Measurements from ENCODE around the gene GPC5. TPM values are rescaled to one million over a fixed set of nuclear protein-coding genes. Genes with fewer than 3 reads are reported as not detected.

The GPC5 gene
- total and polyA plus RNA-seq, 9 of the 15 experiments (the other 6 are each of a cell fraction or from before 2014, with no cell fraction given): 0.18 to 0.27 TPM; not detected in 7

GRCh38 chr13:91748416-91749089, 350.1 kb downstream of the GPC5 start (continued):
- TF ChIP-seq, protein P1, sequence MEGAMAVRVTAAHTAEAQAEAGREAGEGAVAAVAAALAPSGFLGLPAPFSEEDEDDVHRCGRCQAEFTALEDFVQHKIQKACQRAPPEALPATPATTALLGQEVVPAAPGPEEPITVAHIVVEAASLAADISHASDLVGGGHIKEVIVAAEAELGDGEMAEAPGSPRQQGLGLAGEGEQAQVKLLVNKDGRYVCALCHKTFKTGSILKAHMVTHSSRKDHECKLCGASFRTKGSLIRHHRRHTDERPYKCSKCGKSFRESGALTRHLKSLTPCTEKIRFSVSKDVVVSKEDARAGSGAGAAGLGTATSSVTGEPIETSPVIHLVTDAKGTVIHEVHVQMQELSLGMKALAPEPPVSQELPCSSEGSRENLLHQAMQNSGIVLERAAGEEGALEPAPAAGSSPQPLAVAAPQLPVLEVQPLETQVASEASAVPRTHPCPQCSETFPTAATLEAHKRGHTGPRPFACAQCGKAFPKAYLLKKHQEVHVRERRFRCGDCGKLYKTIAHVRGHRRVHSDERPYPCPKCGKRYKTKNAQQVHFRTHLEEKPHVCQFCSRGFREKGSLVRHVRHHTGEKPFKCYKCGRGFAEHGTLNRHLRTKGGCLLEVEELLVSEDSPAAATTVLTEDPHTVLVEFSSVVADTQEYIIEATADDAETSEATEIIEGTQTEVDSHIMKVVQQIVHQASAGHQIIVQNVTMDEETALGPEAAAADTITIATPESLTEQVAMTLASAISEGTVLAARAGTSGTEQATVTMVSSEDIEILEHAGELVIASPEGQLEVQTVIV (CRISPR knock-in tag; IDR thresholded peaks at IDR 0.05; ENCODE audit: borderline replicate concordance): 0 out of 2 replicates have a peak, but pooled peaks have one; percentile 56
- TF ChIP-seq ZBTB7A (IDR thresholded peaks at IDR 0.05; ENCODE audit: borderline replicate concordance, control insufficient read depth, low read depth, low read length): no peak
- peak in 1 of 2 experiments; percentile 95; a peak in 1 of 4 replicates for TF ChIP-seq MCM7 (IDR thresholded peaks at IDR 0.05)
- no peak for TF ChIP-seq FOXM1 (IDR thresholded peaks at IDR 0.05; ENCODE audit: low read depth)
- TF ChIP-seq FOXM1 (CRISPR knock-in tag; IDR thresholded peaks at IDR 0.05; ENCODE audit: low read depth): no peak
- no peak for TF ChIP-seq HCFC1 (IDR thresholded peaks at IDR 0.05; ENCODE audit: low read depth, low read length)

DNA sequence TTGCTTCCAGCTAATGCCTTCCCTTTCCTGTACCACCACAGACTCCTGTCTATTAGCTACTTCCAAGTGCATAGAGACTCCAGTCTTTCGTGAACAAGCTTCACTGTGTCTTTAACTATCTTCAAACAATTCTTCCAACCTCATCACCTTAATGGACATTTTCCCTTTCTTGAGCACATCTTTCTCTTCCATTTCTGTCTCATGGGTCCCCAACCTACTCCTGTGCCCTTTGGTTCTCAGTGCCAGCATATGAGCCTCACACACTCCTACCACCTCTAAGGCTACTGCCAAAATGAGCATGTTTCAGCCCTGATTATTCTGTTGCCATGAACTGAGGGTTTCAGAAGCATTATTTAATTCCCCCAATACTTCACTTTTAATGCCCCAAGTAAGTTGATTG, 360.3 kb downstream of the GPC5 start:
- CTCF ChIA-PET (ENCODE audit: low intra/inter-chr PET ratio): no interaction called here
- H3K4me3 ChIP-seq: no peak overlapping the region
- H3K9me3 ChIP-seq (replicated peaks; ENCODE audit: control insufficient read depth, insufficient read depth, low read depth, low read length): no peaks in the 10 kb centered on the region
- no peak overlapping the region for H2AFZ ChIP-seq (ENCODE audit: low read depth, low read length)
- DNase-seq (ENCODE audit: extremely low read depth in 1 of 4, low spot score in 3 of 4) (no peak), ATAC-seq (no peak), FAIRE-seq (no peak)
- H3K4me1 ChIP-seq (replicated peaks in 1 of 2; ENCODE audit: control insufficient read depth in 2 of 2, insufficient read depth in 2 of 2, low read length in 2 of 2): no peaks in the 10 kb centered on the region
- no peaks in the 10 kb centered on the region for H3K79me2 ChIP-seq (ENCODE audit: control insufficient read depth, insufficient read depth, low read length)
- H3K9me1 ChIP-seq (ENCODE audit: control insufficient read depth, insufficient read depth, low read length): no peaks in the 10 kb centered on the region
- intact Hi-C loops (cut with micrococcal nuclease): no loop called here
- BruUV-seq (replicated peaks): no TSS peak
- H3K36me3 ChIP-seq (ENCODE audit: control insufficient read depth, insufficient read depth, low read length): no peaks in the 10 kb centered on the region
- WGBS (ENCODE audit: insufficient coverage, low coverage, missing lambda C conversion rate): 2% methylated on average over 1 of the region's 1 CpG
- no peak overlapping the region for H3K27ac ChIP-seq (ENCODE audit: extremely low read depth, low read depth, low read length)
- no peaks in the 10 kb centered on the region for H4K20me1 ChIP-seq (replicated peaks; ENCODE audit: control insufficient read depth, insufficient read depth, low read length)
- POLR2A ChIA-PET: interaction anchor here (1.0 kb wide), 1 partner anchor 43 kb away, joined by 3 read pairs; no protein-coding TSS in a partner anchor
- H3K27me3 ChIP-seq (ENCODE audit: control insufficient read depth in 2 of 2, insufficient read depth in 2 of 2, low read length in 2 of 2): no peaks in the 10 kb centered on the region
- no peak overlapping the region for H3K4me2 ChIP-seq (ENCODE audit: insufficient read depth, low read length)
- H3K9ac ChIP-seq (ENCODE audit: insufficient read depth in 1 of 2, low read depth in 2 of 2, low read length in 2 of 2): no peak overlapping the region
- in situ Hi-C loops (cut with MboI): no loop called here
- no peak for TF ChIP-seq HMBOX1 (IDR thresholded peaks at IDR 0.05)
- TF ChIP-seq RNF2 (IDR thresholded peaks at IDR 0.05): no peak
- no peak for TF ChIP-seq ZNF274 (IDR thresholded peaks at IDR 0.05; ENCODE audit: borderline replicate concordance, low read depth, low read length)
- no peak for TF ChIP-seq PCBP2 (IDR thresholded peaks at IDR 0.05; ENCODE audit: low read depth, low read length, poor library complexity, severe bottlenecking)
- no peak for TF ChIP-seq ZBTB17 (CRISPR knock-in tag; IDR thresholded peaks at IDR 0.05)
- TF ChIP-seq DLX4 (CRISPR knock-in tag; IDR thresholded peaks at IDR 0.05): no peak
- no peak for TF ChIP-seq CBX8 (IDR thresholded peaks at IDR 0.05; ENCODE audit: borderline replicate concordance, extremely low read depth, low read depth, low read length, poor library complexity, severe bottlenecking)
- TF ChIP-seq ESRRA (IDR thresholded peaks at IDR 0.05; ENCODE audit: borderline replicate concordance, low read depth): no peak
- TF ChIP-seq, protein P2, sequence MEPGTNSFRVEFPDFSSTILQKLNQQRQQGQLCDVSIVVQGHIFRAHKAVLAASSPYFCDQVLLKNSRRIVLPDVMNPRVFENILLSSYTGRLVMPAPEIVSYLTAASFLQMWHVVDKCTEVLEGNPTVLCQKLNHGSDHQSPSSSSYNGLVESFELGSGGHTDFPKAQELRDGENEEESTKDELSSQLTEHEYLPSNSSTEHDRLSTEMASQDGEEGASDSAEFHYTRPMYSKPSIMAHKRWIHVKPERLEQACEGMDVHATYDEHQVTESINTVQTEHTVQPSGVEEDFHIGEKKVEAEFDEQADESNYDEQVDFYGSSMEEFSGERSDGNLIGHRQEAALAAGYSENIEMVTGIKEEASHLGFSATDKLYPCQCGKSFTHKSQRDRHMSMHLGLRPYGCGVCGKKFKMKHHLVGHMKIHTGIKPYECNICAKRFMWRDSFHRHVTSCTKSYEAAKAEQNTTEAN (CRISPR knock-in tag; IDR thresholded peaks at IDR 0.05): 0 out of 2 replicates have a peak, but pooled peaks have one; percentile 56
- TF ChIP-seq SPI1 (IDR thresholded peaks at IDR 0.05; ENCODE audit: borderline replicate concordance, low read depth, low read length): no peak
